ENCODE results near the gene SAP30L. TPM values are rescaled to one million over a fixed set of nuclear protein-coding genes. Genes with fewer than 3 reads are reported as not detected.

Gene SAP30L
- total RNA-seq, 1 experiment from 2014 or later = 9.7 TPM

DNA sequence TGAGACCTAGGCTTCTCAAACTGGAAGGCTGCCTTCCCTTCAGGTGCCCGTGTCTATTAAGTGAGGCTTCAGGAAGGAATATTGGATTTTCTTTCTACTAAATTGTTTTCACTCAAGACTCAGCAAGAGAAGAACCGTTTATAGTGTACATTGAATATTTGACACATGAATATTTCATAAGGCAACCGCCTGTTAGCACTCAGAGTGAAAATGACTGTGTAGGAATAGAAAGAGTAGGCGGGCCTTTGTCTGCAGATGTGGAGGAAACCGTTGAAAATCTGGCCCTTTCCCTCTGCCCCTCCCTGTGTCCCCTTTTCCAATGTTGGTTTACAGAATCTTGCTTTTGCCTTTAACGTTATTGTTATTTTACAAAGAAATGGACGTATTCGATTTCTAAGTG is 6.2 kb downstream of the SAP30L start:
- in situ Hi-C loops (cut with HindIII; ENCODE audit: low pct_unique_long_range_greater_than_20kb, low sequenced_read_pairs) = no loop called here
- no peak for DNase-seq (ENCODE audit: low read depth)

DNA sequence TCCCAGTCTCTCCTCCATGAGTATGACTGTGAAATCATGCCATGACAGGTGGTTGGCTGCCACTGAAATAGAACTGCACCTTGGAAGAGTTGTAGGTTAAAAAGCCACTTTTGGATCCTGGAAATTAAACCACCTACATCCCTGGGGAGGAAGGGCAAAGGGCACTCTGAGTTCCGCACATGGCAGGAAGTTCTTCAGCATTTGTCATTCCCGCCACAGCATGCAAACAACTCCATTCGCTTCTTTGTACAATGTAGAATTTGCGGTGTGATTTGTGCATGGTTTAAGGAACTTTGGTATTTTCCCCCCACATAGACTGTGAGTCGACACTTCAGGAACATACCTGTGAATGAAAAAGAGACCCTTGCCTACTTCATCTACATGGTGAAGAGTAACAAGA is 9.8 kb downstream of the SAP30L start:
- DNase-seq (ENCODE audit: low read depth) = no peak
- in situ Hi-C loops (cut with HindIII; ENCODE audit: low pct_unique_long_range_greater_than_20kb, low sequenced_read_pairs) = no loop called here

DNA sequence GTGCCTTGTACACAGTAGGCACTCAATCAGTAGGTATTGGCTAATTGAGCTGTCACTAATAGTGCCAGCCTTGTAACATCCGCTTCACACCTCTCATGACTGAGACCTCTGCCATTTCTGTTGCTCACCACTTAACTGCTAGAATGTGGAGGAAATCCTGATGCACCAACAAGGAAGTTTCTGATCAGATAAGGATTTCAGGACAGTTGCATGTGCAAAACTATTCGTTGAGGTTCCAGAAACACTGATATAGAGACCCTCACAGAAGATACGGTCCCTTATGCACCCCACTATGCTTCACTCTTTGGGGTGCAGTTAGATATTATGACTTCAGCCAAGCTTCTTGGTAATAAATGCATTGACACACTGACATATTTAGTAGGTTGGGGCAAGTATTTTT is 10.7 kb downstream of the SAP30L start:
- DNase-seq (ENCODE audit: low read depth) = no peak
- in situ Hi-C loops (cut with HindIII; ENCODE audit: low pct_unique_long_range_greater_than_20kb, low sequenced_read_pairs) = no loop called here

DNA sequence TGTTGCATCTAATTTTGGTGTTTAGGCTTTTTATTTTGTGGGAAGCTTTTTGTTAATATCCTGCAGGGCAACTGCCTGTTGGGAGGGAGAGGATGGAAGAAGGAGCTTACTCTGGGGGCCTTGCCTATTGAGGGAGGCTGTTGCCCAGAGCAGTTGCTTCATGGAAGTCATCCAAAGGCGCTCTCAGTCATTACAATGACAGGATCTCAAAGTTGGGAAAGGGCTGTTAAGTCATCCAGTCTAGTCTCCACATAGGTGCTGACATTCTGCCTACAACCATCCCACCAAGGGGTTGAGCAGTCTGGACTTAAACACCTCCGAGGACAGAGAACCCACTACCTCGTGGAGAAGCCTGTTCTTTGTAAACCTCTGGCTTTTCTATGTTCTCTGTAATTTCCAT is 13.2 kb downstream of the SAP30L start:
- DNase-seq (ENCODE audit: low read depth) = no peak
- in situ Hi-C loops (cut with HindIII; ENCODE audit: low pct_unique_long_range_greater_than_20kb, low sequenced_read_pairs) = no loop called here

DNA sequence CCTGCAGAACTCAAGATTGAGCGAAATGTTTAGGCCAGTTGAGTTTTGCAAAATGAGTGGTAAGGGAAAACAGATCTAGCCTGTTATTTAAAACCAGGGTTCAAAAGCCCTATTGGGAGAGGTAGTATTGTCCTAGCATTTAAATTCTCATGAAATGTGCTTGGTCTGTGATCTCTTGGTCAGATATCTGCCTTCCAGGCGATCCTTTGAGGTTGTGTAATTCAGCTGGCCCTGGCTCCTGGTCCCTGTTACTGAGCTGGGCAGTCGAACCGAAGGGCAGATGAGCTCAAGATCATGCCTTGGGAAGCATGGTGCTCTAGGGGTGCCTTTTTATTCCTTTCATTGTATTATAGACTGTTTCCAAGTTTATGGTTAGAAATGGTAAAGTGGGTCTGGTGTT is 14.4 kb downstream of the SAP30L start:
- in situ Hi-C loops (cut with HindIII; ENCODE audit: low pct_unique_long_range_greater_than_20kb, low sequenced_read_pairs) = no loop called here
- no peak for DNase-seq (ENCODE audit: low read depth)

- in situ Hi-C loops (cut with HindIII; ENCODE audit: low pct_unique_long_range_greater_than_20kb, low sequenced_read_pairs) = no loop called here
Measured at GRCh38 chr5:154461531-154461930, 15.7 kb downstream of the SAP30L start.

GRCh38 chr5:154464438-154464837 is 18.6 kb downstream of the SAP30L start:
- in situ Hi-C loops (cut with HindIII; ENCODE audit: low pct_unique_long_range_greater_than_20kb, low sequenced_read_pairs) = no loop called here
- no peak for DNase-seq (ENCODE audit: low read depth)

More at GRCh38 chr5:154461531-154461930, 15.7 kb downstream of the SAP30L start:
- DNase-seq (ENCODE audit: low read depth) = no peak

GRCh38 chr5:154465169-154465568 is 19.4 kb downstream of the SAP30L start:
- in situ Hi-C loops (cut with HindIII; ENCODE audit: low pct_unique_long_range_greater_than_20kb, low sequenced_read_pairs) = no loop called here

DNA sequence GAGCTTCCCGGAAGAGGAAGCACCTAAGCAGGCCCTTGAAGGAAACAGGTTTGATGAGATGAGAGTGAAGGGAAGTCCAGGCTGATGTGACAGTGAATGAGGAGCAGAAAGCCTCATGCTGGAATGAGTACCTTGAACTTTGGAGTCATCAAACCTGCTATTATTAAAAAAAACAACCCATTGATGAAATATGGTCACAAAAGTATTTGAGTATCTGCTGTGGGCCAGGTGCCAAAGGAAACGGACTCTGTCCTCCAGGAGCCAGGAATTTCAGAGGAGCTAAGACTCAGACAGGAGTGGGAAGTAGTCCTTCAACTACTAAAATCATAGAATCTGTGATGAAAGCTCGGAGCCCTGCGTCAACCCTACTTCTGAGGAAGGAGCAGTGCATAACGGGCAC is 20.4 kb downstream of the SAP30L start:
- no peak for DNase-seq (ENCODE audit: low read depth)
- in situ Hi-C loops (cut with HindIII; ENCODE audit: low pct_unique_long_range_greater_than_20kb, low sequenced_read_pairs) = no loop called here

More at GRCh38 chr5:154465169-154465568, 19.4 kb downstream of the SAP30L start:
- no peak for DNase-seq (ENCODE audit: low read depth)

DNA sequence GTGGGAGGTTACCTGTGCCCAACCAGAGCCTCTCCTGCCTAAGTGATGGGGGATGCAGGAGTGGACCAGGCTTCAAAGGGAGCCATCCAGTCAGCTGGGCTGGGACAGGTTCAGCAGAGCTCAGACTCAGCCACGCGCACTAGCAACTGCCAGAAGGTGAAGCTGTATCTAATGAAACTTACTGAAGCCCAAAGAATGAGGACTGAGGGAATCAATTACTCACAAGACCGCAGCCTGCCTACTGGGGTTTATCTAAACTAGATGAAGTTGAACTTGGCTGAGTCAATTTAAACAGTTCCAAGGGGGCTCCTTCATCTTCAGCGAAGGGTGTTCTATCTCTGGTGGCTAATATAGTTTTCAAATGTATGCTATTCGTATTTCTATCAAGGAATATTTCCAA is 20.9 kb downstream of the SAP30L start:
- in situ Hi-C loops (cut with HindIII; ENCODE audit: low pct_unique_long_range_greater_than_20kb, low sequenced_read_pairs) = no loop called here
- DNase-seq (ENCODE audit: low read depth) = no peak

GRCh38 chr5:154467655-154468354 is 22.0 kb downstream of the SAP30L start:
- peak; percentile 60 for DNase-seq (ENCODE audit: low read depth)
- in situ Hi-C loops (cut with HindIII; ENCODE audit: low pct_unique_long_range_greater_than_20kb, low sequenced_read_pairs) = no loop called here

DNA sequence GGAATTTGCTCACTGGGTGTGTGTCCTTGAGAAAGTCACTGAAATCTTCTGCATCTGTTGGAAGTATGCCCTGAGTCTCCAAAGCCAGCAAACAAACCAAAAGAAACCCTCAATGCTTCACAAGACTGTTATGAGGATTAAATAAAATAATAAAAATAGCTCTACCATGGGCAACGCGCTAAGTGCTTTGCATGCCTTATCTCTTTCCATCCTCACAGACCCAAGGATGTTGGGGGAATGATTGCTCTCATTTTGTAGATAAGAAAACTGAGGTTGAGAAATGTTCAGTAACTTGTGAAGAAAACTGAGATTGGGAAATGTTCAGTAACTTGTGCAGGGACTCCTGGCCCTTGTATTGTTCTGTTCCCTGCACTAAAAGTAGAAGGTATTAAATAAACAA is 24.3 kb downstream of the SAP30L start:
- in situ Hi-C loops (cut with HindIII; ENCODE audit: low pct_unique_long_range_greater_than_20kb, low sequenced_read_pairs) = no loop called here
- no peak for DNase-seq (ENCODE audit: low read depth)

- in situ Hi-C loops (cut with HindIII; ENCODE audit: low pct_unique_long_range_greater_than_20kb, low sequenced_read_pairs) = no loop called here
Measured at GRCh38 chr5:154470947-154471870, 25.4 kb downstream of the SAP30L start.

GRCh38 chr5:154472871-154473580 is 27.2 kb downstream of the SAP30L start:
- in situ Hi-C loops (cut with HindIII; ENCODE audit: low pct_unique_long_range_greater_than_20kb, low sequenced_read_pairs) = no loop called here
- no peak for DNase-seq (ENCODE audit: low read depth)

More at GRCh38 chr5:154470947-154471870, 25.4 kb downstream of the SAP30L start:
- no peak for DNase-seq (ENCODE audit: low read depth)

- DNase-seq (ENCODE audit: low read depth) = no peak
- in situ Hi-C loops (cut with HindIII; ENCODE audit: low pct_unique_long_range_greater_than_20kb, low sequenced_read_pairs) = no loop called here
Measured at GRCh38 chr5:154473581-154474283, 27.9 kb downstream of the SAP30L start.

DNA sequence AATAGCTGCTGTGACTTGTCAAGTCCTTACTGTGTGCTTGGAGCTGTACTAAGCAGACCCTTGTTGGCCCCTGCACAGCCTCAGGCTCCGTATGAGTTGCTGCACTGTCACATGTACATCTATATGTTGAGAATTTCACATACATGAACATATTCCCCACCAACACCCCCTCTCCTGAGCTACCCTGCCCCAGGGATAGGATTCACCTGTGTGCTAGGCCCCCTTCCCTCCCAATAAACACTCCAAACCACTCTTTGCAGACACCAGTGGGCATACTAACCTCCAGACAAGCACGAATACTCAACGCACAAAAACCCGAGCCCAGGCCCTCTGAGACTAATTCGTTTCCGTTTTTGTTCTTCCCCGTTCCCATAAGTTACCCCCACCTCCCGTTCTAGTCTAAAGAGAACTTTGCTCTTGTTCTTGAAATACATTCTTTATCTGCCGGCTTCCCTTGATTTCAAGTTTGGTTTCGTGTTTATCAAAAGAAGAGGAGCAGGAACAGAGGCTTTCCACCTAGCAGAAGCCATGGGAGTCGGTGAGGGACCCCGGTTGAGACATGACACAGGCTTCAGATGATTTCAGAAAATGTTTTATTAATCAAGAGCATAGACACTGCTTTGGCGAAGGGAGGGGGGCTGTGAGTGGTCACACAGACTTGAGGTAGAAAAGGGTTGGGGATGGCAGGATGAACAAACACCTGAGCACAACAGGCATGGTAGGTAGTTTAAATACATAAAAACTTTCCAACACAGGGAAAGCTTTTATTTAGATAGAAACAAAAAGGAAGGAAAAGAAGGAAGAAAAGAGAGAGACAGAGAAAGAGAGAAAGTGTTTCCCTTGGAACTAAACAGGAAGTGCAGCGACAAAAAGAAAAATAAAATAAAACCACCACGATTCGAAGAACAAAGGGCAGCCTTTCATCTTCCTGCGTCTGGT is 28.9 kb downstream of the SAP30L start:
- in situ Hi-C loops (cut with HindIII; ENCODE audit: low pct_unique_long_range_greater_than_20kb, low sequenced_read_pairs) = no loop called here
- DNase-seq (ENCODE audit: low read depth) = no peak

DNA sequence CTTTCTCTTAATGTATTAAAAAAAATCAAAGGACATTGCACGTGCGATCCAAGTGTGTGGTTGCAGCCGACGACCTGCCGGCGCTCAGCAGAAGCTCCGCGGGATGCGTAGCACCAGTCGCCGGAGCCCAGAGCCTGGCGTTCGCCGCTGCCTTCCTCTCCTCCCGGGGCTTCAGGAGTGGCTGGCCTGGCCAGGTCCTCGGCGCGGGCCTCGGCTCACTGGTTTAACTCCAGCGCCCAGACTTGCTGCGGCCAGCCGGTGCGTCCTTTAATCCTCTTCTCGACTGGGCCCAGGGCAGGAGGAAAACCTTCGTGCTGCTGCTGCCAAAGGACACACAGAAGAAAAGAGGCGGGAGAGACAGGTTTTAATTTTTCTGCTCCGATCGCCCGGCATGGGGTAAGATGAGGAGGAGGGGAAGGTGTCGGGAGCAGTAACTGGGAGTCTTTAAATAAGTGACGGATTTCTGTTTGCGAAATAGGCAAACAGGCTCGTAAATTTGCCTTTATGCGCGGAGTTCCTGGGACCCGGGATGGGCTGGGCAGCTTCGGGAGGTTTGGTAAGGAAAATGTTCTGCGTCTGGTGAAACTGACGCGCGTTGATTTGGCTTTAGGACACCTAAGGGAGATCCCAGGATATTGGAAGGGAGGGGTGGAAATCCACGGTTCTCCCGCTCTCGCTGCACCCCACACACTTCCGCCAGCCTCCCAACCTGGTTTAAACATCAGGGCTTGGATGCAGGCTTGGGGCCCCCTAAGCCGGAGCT is 30.0 kb downstream of the SAP30L start:
- no peak for DNase-seq (ENCODE audit: low read depth)
- in situ Hi-C loops (cut with HindIII; ENCODE audit: low pct_unique_long_range_greater_than_20kb, low sequenced_read_pairs) = no loop called here

All from Caki2 (cell line).